Ishikawa (cell line): ENCODE results near the gene ATG7.

Experiments
- CEBPB ChIP-seq: IDR thresholded peaks from 2 replicates; pipeline ENCODE4 v1.6.1; 2012
- EP300 ChIP-seq: IDR thresholded peaks from 2 replicates; pipeline ENCODE4 v1.6.1; 2012; ENCODE audit warnings: borderline replicate concordance
- FOXM1 ChIP-seq: IDR thresholded peaks from 2 replicates; pipeline ENCODE4 v1.6.1; 2012; ENCODE audit warnings: low read depth, borderline replicate concordance
- MAX ChIP-seq: IDR thresholded peaks from 2 replicates; pipeline ENCODE4 v1.6.1; 2012
- NFIC ChIP-seq: IDR thresholded peaks from 2 replicates; pipeline ENCODE4 v1.6.1; 2012
- REST ChIP-seq: IDR thresholded peaks from 2 replicates; pipeline ENCODE4 v1.6.1; 2012; ENCODE audit warnings: low read depth, mild to moderate bottlenecking
- TAF1 ChIP-seq: IDR thresholded peaks from 2 replicates; pipeline ENCODE4 v1.6.1; 2012; ENCODE audit warnings: low read depth, mild to moderate bottlenecking
- TCF12 ChIP-seq: IDR thresholded peaks from 2 replicates; pipeline ENCODE4 v1.6.1; 2012; ENCODE audit warnings: low read depth
- TEAD4 ChIP-seq: IDR thresholded peaks from 2 replicates; pipeline ENCODE4 v1.6.1; 2012
- USF1 ChIP-seq: IDR thresholded peaks from 2 replicates; pipeline ENCODE4 v1.6.1; 2012
- YY1 ChIP-seq: IDR thresholded peaks from 2 replicates; pipeline ENCODE4 v1.6.1; 2012; ENCODE audit warnings: low read depth
- ZBTB7A ChIP-seq: IDR thresholded peaks from 2 replicates; pipeline ENCODE4 v1.6.1; 2012; ENCODE audit warnings: low read depth

The ATG7 gene

GRCh38 chr3:11495948-11496557 lies 223.9 kb downstream of the ATG7 start:
- TF ChIP-seq YY1, result no peak
- 0 out of 2 replicates have a peak, but pooled peaks have one; percentile 5 for TF ChIP-seq MAX
- peak; percentile 64 for TF ChIP-seq TEAD4
- TF ChIP-seq USF1, result no peak
- peak; percentile 81 for TF ChIP-seq EP300
- TF ChIP-seq ZBTB7A, result no peak
- TF ChIP-seq TCF12, result peak; percentile 60
- peak; percentile 53 for TF ChIP-seq NFIC
- TF ChIP-seq REST, result no peak

DNA sequence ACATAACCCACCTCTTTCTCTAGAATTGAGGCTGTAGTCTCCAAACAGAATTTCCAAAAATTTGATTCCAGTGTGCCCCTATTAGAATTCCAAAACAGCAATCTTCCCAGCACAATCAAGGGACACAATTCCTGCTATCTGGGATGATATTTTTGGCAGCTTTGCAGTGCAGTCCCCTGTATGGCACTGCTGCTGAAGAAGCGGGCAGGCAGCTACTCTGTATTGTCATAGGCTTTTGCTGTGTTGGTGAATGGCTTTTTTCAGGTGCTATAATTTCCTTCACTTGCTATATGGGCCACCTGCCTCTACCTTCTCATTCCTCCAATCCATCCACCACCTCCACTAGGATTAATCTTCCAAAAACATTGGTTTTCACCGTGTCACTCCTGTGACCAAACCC lies 226.0 kb downstream of the ATG7 start:
- no peak for TF ChIP-seq YY1

DNA sequence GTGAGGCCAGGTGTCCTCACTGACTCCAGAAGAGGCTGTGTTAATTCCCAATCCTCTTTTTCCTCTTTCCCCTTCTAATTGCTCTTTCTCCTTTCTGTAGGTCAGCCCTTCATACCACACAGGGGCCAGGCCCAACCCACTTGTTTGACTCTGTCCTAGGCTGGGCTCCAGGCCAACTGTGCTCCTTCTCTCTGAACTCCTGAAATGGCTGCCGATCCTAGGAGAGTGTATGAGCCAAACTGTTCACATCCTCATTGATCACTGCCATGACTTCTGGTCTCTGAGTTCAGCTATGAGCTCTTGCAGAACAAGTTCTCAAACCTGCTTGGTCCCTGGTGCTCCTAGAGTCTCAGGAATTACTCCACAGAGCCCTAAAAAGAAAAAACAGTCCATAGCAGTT lies 226.4 kb downstream of the ATG7 start:
- TF ChIP-seq ZBTB7A (no peak), NFIC (peak; percentile 74), EP300 (no peak), REST (no peak), CEBPB (no peak), FOXM1 (no peak), MAX (peak; percentile 13), YY1 (peak; percentile 85), TEAD4 (0 out of 2 replicates have a peak, but pooled peaks have one; percentile 37)

- no peak for TF ChIP-seq ZBTB7A
- TF ChIP-seq CEBPB, result peak; percentile 26
- TF ChIP-seq NFIC, result peak; percentile 72; the same call in 1 of the 2 replicates
- TF ChIP-seq TAF1, result no peak
- peak; percentile 55; the same call in 1 of the 2 replicates for TF ChIP-seq EP300
- 0 out of 2 replicates have a peak, but pooled peaks have one; percentile 41 for TF ChIP-seq TCF12
- TF ChIP-seq TEAD4, result peak; percentile 79
Measured at GRCh38 chr3:11499144-11499543, 226.9 kb downstream of the ATG7 start.

DNA sequence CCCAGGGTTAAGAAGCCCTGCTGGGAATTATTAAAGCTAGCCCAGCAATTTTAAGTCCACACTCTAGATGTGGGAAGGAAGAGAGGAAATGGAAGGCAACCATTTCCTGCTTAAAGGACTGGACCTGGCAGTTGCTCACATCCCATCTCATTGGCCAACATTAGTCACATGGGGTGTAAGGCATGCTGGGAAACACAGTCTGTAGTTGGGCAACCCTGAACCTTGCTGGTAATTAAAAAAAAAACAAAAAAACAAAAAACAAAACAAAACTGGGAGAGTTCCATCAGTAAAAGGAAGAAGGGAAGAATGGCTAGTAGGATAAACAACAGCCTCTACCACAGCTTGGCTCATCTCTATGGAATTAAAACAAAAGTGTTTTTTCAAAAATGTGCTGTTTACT lies 235.5 kb downstream of the ATG7 start:
- TF ChIP-seq TEAD4, result no peak
- no peak for TF ChIP-seq REST
- TF ChIP-seq USF1, result peak; percentile 81
